HG02884 (cell line): Measurements from ENCODE around the gene TRIM36.
A peak's percentile ranks its signal among the peaks of the same experiment; 100 is the strongest.

Experiments used
- ATAC-seq: cut with Tn5 transposase; IDR thresholded peaks from one replicate; pipeline ENCODE4 v1.9.1; 2021; ENCODE audit warnings: mild to moderate bottlenecking, moderate library complexity; ENCODE audit not compliant: unreplicated experiment

TRIM36 gene

GRCh38 chr5:115168829-115169486 lies 750 bp downstream of the TRIM36 start:
- no peak for ATAC-seq

- no peak for ATAC-seq
These were observed 2.8 kb downstream of the TRIM36 start for GRCh38 chr5:115166744-115167393.

- no peak for ATAC-seq
These were observed 3.9 kb downstream of the TRIM36 start for GRCh38 chr5:115165790-115166189.

DNA sequence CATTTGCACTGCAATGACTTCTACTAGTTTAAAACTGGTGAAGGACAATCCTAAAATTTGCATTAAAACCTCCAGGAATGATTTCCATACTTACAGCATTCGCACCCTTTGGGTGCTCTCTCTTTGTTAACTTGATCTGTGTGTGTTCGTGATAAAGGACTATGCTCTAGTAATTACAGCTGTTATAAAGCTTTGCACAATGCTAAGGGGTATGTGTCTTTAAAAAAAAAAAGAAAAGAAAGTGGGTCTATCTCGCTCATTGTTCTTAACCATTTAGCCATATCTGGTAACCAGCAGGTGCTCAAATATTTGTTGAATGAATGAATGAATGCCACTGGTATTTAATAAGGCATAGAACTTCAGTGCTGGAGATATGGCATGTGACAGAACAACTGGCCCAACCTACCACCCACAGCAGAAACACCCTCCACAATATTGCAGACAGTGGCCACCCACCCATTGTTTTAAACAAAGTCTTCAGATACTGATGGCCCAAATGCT lies 8.7 kb downstream of the TRIM36 start:
- ATAC-seq = no peak

GRCh38 chr5:115151208-115151805 lies 18.4 kb downstream of the TRIM36 start:
- no peak for ATAC-seq

- ATAC-seq = no peak
These were observed 19.2 kb downstream of the TRIM36 start for GRCh38 chr5:115150512-115150911.

DNA sequence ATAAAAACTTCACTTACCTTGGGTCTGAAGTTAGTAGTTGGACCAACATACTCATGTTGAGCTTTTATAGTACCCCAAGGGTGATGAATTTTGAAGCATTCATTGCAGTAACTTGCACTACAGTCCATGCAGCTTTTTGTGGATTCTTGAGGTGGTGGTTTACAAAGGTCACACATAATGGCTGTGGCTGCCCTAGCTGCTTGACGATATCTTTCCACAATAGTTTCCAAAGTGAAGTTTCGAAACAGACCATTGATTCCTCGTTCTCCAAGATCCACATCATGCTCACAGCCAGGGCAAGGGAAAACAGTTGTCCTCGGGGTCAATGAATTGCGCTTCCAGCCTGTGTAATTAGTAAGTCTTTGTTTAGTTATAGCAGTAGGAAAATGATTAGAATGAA lies 22.7 kb downstream of the TRIM36 start:
- ATAC-seq = no peak

DNA sequence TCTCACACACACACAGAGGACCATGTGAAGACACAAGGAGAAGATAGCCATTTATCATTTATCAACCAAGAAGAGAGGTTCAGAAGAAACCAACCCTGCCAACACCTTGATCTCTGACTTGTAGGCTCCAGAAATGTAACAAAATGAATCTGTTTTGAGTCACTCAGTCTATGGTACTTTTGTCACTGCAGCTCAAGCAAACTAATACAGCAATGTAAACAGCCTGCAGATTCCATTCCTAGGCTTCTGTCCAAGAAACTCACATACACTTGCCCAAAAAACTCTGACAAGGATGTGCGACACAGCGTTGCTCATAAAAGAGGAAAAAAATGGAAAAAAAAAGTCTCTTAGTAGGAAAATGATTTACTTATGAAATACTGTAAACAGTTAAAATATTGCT lies 33.4 kb downstream of the TRIM36 start:
- ATAC-seq = no peak

- no peak for ATAC-seq
These were observed 37.2 kb downstream of the TRIM36 start for GRCh38 chr5:115132465-115132864.

GRCh38 chr5:115126303-115126702 lies 43.4 kb downstream of the TRIM36 start:
- no peak for ATAC-seq

- no peak for ATAC-seq
These were observed 45.0 kb downstream of the TRIM36 start for GRCh38 chr5:115124741-115125140.

- ATAC-seq = no peak
These were observed 53.7 kb downstream of the TRIM36 start for GRCh38 chr5:115116001-115116400.

GRCh38 chr5:115109840-115110239 lies 59.9 kb downstream of the TRIM36 start:
- ATAC-seq = no peak

DNA sequence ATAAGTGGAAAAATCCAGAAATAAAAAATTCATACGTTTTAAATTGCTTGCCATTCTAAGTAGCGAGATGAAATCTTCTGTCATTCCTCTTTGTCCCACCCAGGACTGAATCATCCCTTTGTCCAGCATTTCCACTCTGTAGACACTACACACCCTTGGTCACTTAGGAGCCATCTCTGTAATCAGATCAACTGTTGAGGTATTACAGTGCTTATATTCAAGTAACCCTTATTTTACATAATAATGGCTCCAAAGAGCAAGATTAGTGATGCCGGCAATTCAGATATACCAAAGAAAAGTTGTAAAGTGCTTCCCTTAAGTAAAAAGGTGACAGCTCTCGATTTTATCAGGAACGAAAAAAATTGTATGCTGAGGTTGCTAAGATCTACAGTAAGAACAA lies 60.4 kb downstream of the TRIM36 start:
- no peak for ATAC-seq

- ATAC-seq = no peak
These were observed 69.3 kb downstream of the TRIM36 start for GRCh38 chr5:115100319-115100955.

- ATAC-seq = peak; percentile 87
These were observed 71.5 kb downstream of the TRIM36 start for GRCh38 chr5:115098041-115098702.

GRCh38 chr5:115097236-115097635 lies 72.5 kb downstream of the TRIM36 start:
- ATAC-seq = no peak

GRCh38 chr5:115096034-115096769 lies 73.5 kb downstream of the TRIM36 start:
- no peak for ATAC-seq

- ATAC-seq = no peak
These were observed 81.8 kb downstream of the TRIM36 start for GRCh38 chr5:115087951-115088350.

GRCh38 chr5:115086473-115086872 lies 83.2 kb downstream of the TRIM36 start:
- ATAC-seq = no peak
